ENCODE data around the gene DPCD. TPM values are rescaled to one million over a fixed set of nuclear protein-coding genes. Genes with fewer than 3 reads are reported as not detected.
A peak's percentile ranks its signal among the peaks of the same experiment; 100 is the strongest.

Gene DPCD
- total and polyA plus RNA-seq, 2 experiments from 2014 or later = 161 to 257 TPM

GRCh38 chr10:101602761-101603398 lies 14.8 kb downstream of the DPCD start:
- Histone ChIP-seq H3K9me3 (ENCODE audit: low read depth) (no peaks in the 10 kb centered on the region), H3K36me3 (no peaks in the 10 kb centered on the region), H3K27me3 (no peaks in the 10 kb centered on the region), H3K27ac (no peak overlapping the region), H3K4me3 (no peak overlapping the region), H3K4me1 (ENCODE audit: low read depth) (peaks cover 19% of the 10 kb centered on the region)
- TF ChIP-seq CTCF (IDR thresholded peaks at IDR 0.05; ENCODE audit: low read depth, low read length) = peak; percentile 83
- DNase-seq (ENCODE audit: low read depth in 1 of 2, low spot score in 1 of 2) = peak; percentile 70 to 91

DNA sequence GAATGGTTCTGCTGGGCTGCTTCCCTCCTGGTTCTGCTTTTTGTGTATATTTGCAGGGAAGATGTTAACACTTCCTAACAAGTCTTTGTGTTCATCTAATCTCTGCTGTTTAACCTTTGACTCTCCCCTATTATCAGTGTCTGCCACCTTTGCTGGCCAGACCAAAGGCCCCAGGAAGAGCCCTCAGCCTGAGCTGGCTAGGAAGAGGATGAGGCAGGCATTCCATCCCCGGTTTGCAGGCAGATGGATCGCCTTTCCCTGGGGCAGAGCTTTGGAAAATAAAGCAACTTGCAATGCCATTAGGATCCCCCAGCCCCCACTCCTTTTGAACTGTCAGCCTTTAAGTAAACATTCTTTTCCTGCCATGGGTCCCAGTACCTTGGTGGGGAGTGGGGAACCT lies 19.0 kb downstream of the DPCD start:
- peaks cover 8% of the 10 kb centered on the region for H3K4me1 ChIP-seq (ENCODE audit: low read depth)
- DNase-seq (ENCODE audit: low read depth in 1 of 2, low spot score in 1 of 2) = no peak
- H3K4me3 ChIP-seq = no peak overlapping the region
- H3K27me3 ChIP-seq = no peaks in the 10 kb centered on the region
- TF ChIP-seq CTCF (IDR thresholded peaks at IDR 0.05; ENCODE audit: low read depth, low read length) = no peak
- peaks cover 18% of the 10 kb centered on the region for H3K36me3 ChIP-seq
- peak overlapping the region; percentile 51 for H3K27ac ChIP-seq
- no peaks in the 10 kb centered on the region for H3K9me3 ChIP-seq (ENCODE audit: low read depth)

DNA sequence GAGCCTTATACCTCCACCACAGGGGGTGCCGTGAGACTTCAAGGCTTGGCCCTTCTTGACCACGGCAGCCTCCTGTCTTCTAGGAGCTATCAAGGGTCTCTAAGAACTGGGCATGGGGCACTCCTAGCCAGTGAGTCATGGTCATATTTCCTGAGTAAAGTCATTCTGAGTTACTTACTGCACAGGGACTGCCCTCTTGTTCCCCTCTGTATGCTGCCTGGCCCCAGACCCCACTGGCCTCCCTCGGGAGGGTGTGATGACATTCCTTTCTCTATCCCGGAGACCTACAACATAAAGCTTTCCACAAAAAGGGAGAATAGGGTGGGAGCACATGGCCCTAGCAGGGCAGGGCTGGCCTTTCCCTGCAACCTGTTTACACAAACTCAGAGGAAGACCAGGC lies 21.4 kb downstream of the DPCD start:
- H3K36me3 ChIP-seq = peaks cover 18% of the 10 kb centered on the region
- no peak for DNase-seq (ENCODE audit: low read depth in 1 of 2, low spot score in 1 of 2)
- no peak for TF ChIP-seq CTCF (IDR thresholded peaks at IDR 0.05; ENCODE audit: low read depth, low read length)
- peaks cover 8% of the 10 kb centered on the region for H3K4me1 ChIP-seq (ENCODE audit: low read depth)
- H3K27ac ChIP-seq = no peak overlapping the region
- no peaks in the 10 kb centered on the region for H3K9me3 ChIP-seq (ENCODE audit: low read depth)
- no peak overlapping the region for H3K4me3 ChIP-seq
- no peaks in the 10 kb centered on the region for H3K27me3 ChIP-seq

DNA sequence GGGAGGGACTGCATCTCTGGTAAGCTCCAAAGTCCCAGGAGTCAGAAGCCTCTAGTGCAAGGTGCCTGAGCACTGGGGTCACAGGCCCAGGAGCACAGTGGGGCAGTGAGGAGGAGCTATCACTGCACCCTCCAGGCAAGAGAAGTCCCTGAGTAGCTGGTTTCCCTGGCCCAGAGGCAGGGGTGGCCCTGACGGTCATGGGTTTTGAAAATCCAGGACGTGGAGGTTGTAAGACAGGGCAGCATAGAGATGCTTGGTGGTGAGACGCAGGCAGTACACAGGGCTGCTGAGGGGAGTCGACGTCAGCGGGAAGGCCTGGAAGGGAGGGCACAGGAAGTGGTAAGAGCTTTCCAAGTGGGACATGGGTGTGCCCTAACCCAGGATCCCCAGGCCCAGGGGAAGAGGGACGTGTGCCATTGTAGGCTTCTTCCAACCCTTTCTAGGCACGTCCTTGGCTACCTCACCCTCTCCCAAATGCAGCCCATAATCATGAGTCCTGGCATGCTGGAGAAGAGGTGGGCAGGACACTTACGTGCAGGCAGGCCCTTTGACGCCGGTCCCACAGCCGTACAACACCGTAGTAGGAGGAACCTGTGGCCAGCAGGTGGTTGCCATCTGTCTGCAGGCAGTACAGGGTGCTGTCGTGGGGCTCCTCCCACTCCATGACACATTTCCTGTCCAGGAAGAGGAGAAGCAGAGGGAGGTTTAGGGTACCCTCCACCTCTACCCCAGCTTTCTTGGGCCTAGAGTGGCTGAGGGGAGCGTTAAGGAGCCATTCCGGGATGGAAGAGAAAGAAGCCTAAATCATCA lies 23.2 kb downstream of the DPCD start:
- no peak for TF ChIP-seq CTCF (IDR thresholded peaks at IDR 0.05; ENCODE audit: low read depth, low read length)
- Histone ChIP-seq H3K36me3 (peaks cover 18% of the 10 kb centered on the region), H3K4me3 (no peak overlapping the region), H3K9me3 (ENCODE audit: low read depth) (no peaks in the 10 kb centered on the region), H3K4me1 (ENCODE audit: low read depth) (peaks cover 8% of the 10 kb centered on the region), H3K27me3 (no peaks in the 10 kb centered on the region), H3K27ac (peak overlapping the region; percentile 75)
- DNase-seq (ENCODE audit: low read depth in 1 of 2, low spot score in 1 of 2) = peak in 1 of 2 donors; percentile 21

DNA sequence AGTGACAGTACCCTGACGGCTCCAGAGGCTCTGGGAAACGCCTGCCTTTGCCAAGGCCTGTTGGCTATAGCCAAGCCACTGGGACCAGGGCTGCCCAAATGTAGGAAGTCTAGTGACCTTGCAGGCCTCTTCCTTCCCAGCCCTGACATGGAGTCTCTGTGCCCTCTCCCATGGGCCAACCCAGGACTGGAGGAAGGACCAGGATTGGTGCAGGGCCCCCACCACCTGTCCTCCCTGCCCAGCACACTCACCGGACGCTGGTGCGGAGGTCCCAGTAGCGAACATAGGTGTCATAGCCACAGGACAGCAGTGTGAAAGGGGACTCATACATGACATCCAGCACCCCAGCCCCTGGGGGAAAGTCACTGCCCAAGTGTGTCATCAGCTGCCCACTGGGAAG lies 24.0 kb downstream of the DPCD start:
- no peaks in the 10 kb centered on the region for H3K9me3 ChIP-seq (ENCODE audit: low read depth)
- peaks cover 18% of the 10 kb centered on the region for H3K36me3 ChIP-seq
- no peaks in the 10 kb centered on the region for H3K27me3 ChIP-seq
- DNase-seq (ENCODE audit: low read depth in 1 of 2, low spot score in 1 of 2) = no peak
- H3K27ac ChIP-seq = peak overlapping the region; percentile 75
- TF ChIP-seq CTCF (IDR thresholded peaks at IDR 0.05; ENCODE audit: low read depth, low read length) = no peak
- H3K4me1 ChIP-seq (ENCODE audit: low read depth) = peaks cover 7% of the 10 kb centered on the region
- H3K4me3 ChIP-seq = no peak overlapping the region

Measured in cardiac muscle cell (in vitro differentiated cells and primary cell).